A549 treated with AZD9567 at 1 μM for 4 hours (cell line): Measurements from ENCODE around the gene WASL. TPM values are rescaled to one million over a fixed set of nuclear protein-coding genes. Genes with fewer than 3 reads are reported as not detected.

ENCODE experiments used
- total RNA-seq: library from RNA; stranded (reverse); fragments of 200-300 nt; extraction: Qiagen RNA extraction; gene quantifications from 5 replicates; pipeline ENCODE4 v1.2.3, GENCODE V29; 2022; ENCODE audit not compliant: insufficient read depth

The WASL gene
- 18.8 to 31.3 TPM (median 22.8 TPM) in 5 replicates for total RNA-seq

GRCh38 chr7:123748734-123749536, at the start of gene WASL:
Gene WASL (minus strand): TSS chr7:123749003. CDS start chr7:123748734, 269 bp downstream.

GRCh38 chr7:123655614-123656013, 93.2 kb downstream of the WASL start, which contains the start of gene LMOD2:
Gene LMOD2 (plus strand): TSS chr7:123655866. CDS start chr7:123655964, 98 bp downstream.

Other genes starting within 250 kb of the WASL start
- 0.02 to 0.04 TPM (median 0.03 TPM) in 4 of 5 replicates, not detected in the other for gene IQUB, start 214.4 kb downstream of the WASL start, total RNA-seq
- gene NDUFA5, start 191.2 kb downstream of the WASL start, total RNA-seq, result 28.2 to 46.6 TPM (median 37.2 TPM) in 5 replicates
- gene ASB15, start 147.2 kb downstream of the WASL start, total RNA-seq, result not detected in 5 replicates
- not detected in 5 replicates for gene LMOD2, start 93.1 kb downstream of the WASL start, total RNA-seq
- not detected in 5 replicates for gene HYAL4, start 96.2 kb upstream of the WASL start, total RNA-seq
- not detected in 5 replicates for gene SPAM1, start 176.2 kb upstream of the WASL start, total RNA-seq